RWPE1 (cell line): ENCODE data around the gene TSC22D3.
"Not testable (repeated sequence)": the region's sequence is repeated elsewhere in the genome, so short reads cannot be mapped to it uniquely, and the experiment has no call there.

Source experiments
- CTCF ChIA-PET: fragments of 350-600 bp; sonication (Branson Sonifier 250); formaldehyde crosslinking; extraction: SDS; loops from one replicate; lab custom pipeline; 2021; lab: Yijun Ruan, JAX
- POLR2A ChIA-PET: fragments of 400-600 bp; formaldehyde crosslinking; extraction: SDS; loops from one replicate; lab custom pipeline; 2020; ENCODE audit warnings: antibody characterized with exemption; ENCODE audit not compliant: low non-redundant PET; lab: Yijun Ruan, JAX
- DNase-seq: peaks from one replicate; pipeline ENCODE4 v3.0.0; 2012; ENCODE audit warnings: low spot score
- H3K27ac ChIP-seq: fragments of 450-650 bp; 2 replicates; pipeline ENCODE4 v1.5.1; 2017
- CTCF ChIP-seq: fragments of 450-650 bp; conservative IDR thresholded peaks from 2 replicates; pipeline ENCODE4 v1.5.1; 2017; ENCODE audit warnings: low read depth, mild to moderate bottlenecking

The TSC22D3 gene

GRCh38 chrX:107775734-107776511 is at the start of gene TSC22D3:
TSC22D3 (minus strand) TSS chrX:107775787; CDS start chrX:107775419, 368 bp downstream.
- ChIA-PET POLR2A (interaction anchor here (0.6 to 0.9 kb wide), 3 partner anchors 57 to 100 kb away, joined by 3 to 4 read pairs (median 3); no protein-coding TSS in a partner anchor), CTCF (interaction anchor here (0.7 to 1.4 kb wide), 5 partner anchors 10 to 239 kb away, joined by 3 to 9 read pairs (median 3); no protein-coding TSS in a partner anchor)
- no peak for TF ChIP-seq CTCF
- H3K27ac ChIP-seq: peak within 1 kb of the TSS; percentile 95
- DNase-seq: peak; percentile 70

DNA sequence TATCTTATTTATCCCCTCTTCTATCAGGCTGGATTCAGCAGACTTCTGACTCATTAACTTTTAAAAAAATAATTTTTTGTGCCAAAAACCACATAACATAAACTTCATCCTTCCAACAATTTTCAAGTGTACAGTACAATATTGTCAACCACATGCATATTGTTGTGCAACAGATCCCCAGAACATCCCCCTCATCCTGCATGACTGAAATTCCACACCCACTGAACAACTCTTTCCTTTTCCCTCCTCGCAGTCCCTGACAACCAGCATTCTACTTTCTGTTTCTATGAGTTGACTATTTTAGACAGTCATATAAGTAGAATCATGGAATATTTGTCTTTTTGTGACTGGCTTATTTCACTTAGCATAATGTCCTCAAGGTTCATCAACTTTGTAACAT is 47.9 kb upstream of the TSC22D3 start:
- ChIA-PET CTCF (no interaction called here), POLR2A (no interaction called here)
- TF ChIP-seq CTCF: no peak
- no peak overlapping the region for H3K27ac ChIP-seq
- no peak for DNase-seq

DNA sequence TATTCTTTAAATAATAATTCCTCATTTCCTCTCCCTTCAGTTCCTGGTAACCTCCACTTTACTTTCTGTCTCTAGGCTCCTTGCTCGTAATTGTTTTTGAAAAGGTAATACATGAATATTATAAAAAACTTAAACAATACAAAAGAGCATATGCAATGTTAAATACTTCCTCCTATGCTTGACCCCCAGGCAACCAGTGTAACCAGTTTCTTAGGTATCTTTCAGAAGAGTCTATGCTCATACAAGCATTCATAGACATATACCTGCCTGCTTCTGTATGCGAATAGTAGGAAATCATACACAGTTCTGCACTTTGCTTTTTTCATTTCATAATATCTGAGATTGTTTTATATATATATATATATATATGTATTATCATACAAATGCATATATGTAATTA is 47.5 kb upstream of the TSC22D3 start:
- no peak for DNase-seq
- no peak for TF ChIP-seq CTCF
- ChIA-PET CTCF (no interaction called here), POLR2A (no interaction called here)
- H3K27ac ChIP-seq: no peak overlapping the region

GRCh38 chrX:107818900-107819521 is 43.4 kb upstream of the TSC22D3 start:
- no peak for DNase-seq
- H3K27ac ChIP-seq: no peak overlapping the region
- no peak for TF ChIP-seq CTCF
- CTCF ChIA-PET: no interaction called here
- POLR2A ChIA-PET: no interaction called here

- DNase-seq, POLR2A ChIA-PET, H3K27ac ChIP-seq: not testable (repeated sequence)
- CTCF ChIA-PET: interaction anchor here (0.6 kb wide), 1 partner anchor 274 kb away, joined by 5 read pairs; no protein-coding TSS in a partner anchor
These were observed 34.5 kb upstream of the TSC22D3 start for GRCh38 chrX:107810053-107810452.

DNA sequence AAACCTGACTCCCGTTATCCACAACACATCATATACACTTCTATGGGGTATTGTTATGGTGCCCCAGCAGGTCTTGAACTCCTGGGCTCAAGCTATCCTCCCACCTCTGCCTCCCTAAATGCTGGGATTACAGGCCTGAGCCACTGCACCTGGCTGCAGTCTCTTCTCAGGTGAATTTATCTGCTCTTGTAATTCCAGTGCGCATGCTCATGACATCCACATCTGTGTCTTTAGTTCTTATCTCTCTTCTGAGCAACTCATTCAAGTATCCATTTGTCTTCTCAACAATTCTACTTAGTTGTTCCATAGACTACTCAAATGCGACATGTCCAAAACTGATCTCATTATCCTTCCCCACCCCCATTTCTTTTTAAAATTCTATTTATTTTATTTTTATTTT is 29.6 kb upstream of the TSC22D3 start:
- ChIA-PET CTCF (no interaction called here), POLR2A (no interaction called here)
- no peak for DNase-seq
- TF ChIP-seq CTCF: no peak
- H3K27ac ChIP-seq: no peak overlapping the region
